Esophagus squamous epithelium (tissue), 5 donors: ENCODE measurements around the gene TAL2. TPM values are rescaled to one million over a fixed set of nuclear protein-coding genes. Genes with fewer than 3 reads are reported as not detected.

ENCODE experiments used
- DNase-seq: peaks from one replicate; lab custom pipeline; 2025; lab: John Stamatoyannopoulos, UW
- H3K27ac ChIP-seq, 4 donors: fragments of 200-600 bp; sonication (generic); one replicate each; pipeline ENCODE4 v1.5.1; 2016 to 2019; ENCODE audit warnings: mild to moderate bottlenecking in 1 of 4
- H3K27me3 ChIP-seq, 4 donors: fragments of 200-600 bp; sonication (generic); 1 replicate in 3 of 4; 2 replicates in 1 of 4; pipeline versions ENCODE4 v1.5.1 to v1.6.0; 2017 to 2021; ENCODE audit warnings: antibody characterized with exemption in 1 of 4
- H3K36me3 ChIP-seq, 3 donors: fragments of 200-600 bp; sonication (generic); one replicate each; pipeline ENCODE4 v1.5.1; 2016 to 2019
- H3K4me1 ChIP-seq, 3 donors: fragments of 200-600 bp; sonication (generic); one replicate each; pipeline ENCODE4 v1.5.1; 2017 to 2019
- H3K4me3 ChIP-seq, 4 donors: fragments of 200-600 bp; sonication (generic); 1 replicate in 3 of 4; 2 replicates in 1 of 4; pipeline ENCODE4 v1.5.1; 2016 to 2019; ENCODE audit warnings: mild to moderate bottlenecking in 2 of 4, moderate library complexity in 1 of 4
- H3K9me3 ChIP-seq, 3 donors: fragments of 200-600 bp; sonication (generic); one replicate each; pipeline ENCODE4 v1.5.1; 2016 to 2019
- POLR2A ChIP-seq, 4 donors: fragments of 450-650 bp; IDR thresholded peaks; one replicate each; pipeline ENCODE4 v1.6.1; 2017; ENCODE audit warnings: antibody characterized with exemption in 4 of 4, mild to moderate bottlenecking in 4 of 4, moderate library complexity in 3 of 4
- WGBS, 2 donors: methylation state at CpG; one replicate each; pipeline ENCODE4 v1.1.5; 2018; 5-methylcytosine and 5-hydroxymethylcytosine counted together
- intact Hi-C: fragments of 100-400 bp; cut with DNase I; formaldehyde crosslinking; loops from one replicate; pipeline ENCODE4 v1.15.0; 2022
- total RNA-seq, 4 donors: library from RNA; depleted of rRNA; stranded (reverse); fragments of >200 nt; gene quantifications; one replicate each; pipeline ENCODE4 v1.1.0, GENCODE V29; 2016
- TF ChIP-seq, protein P1 (sequence below), 6 experiments: fragments of 450-650 bp in 4 of 6; fragments of 200-600 bp in 2 of 6; sonication (generic) in 2 of 6; IDR thresholded peaks; one replicate each; pipeline ENCODE4 v1.5.1; 2016 to 2019; ENCODE audit warnings: antibody characterized with exemption in 6 of 6, mild to moderate bottlenecking in 4 of 6, moderate library complexity in 4 of 6
- donor health status: DM: yes; HTN: yes; CAD: no.

The TAL2 gene
- not detected for total RNA-seq

DNA sequence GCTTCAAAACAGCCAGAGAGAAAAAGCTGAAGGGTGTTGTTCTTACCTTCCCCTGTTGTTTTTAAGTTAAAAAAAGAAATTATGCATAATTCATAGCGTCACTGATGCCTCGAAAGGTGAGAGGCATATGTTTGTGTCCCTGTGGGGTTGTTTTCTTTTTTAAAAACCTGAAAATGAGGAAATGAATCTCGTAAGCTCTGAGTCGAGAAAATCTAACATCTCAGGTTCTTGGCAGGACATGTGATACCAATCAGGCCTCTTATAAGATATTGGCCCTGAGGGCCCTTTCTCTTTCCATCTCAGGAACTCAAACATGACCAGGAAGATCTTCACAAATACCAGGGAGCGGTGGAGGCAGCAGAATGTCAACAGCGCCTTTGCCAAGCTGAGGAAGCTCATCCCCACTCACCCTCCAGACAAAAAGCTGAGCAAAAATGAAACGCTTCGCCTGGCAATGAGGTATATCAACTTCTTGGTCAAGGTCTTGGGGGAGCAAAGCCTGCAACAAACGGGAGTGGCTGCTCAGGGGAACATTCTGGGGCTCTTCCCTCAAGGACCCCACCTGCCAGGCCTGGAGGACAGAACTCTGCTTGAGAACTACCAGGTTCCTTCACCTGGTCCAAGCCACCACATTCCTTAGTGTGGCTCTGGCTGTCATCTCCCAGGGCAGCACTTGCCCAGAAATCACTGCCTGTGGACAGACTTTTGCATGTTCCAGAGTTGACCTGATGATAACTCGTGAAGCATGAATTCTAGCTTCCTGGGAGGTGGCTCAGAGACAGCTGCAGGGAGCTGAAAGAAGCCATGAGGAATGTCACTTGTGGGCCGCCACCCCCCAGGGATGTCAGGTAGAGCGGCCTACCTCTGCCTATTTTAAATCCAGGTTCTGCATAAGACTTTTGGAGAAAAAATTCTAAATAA is at the start of gene TAL2:
Gene TAL2, plus strand, starts transcription at position 274 of the 921 bp plus-strand sequence. Its CDS starts 40 bp downstream, at position 314.
- Histone ChIP-seq H3K4me1 (no peaks in the 10 kb centered on the region), H3K27me3 (peaks cover 0 to 24% (median 0%) of the 10 kb centered on the region in 4 donors), H3K27ac (no peak within 1 kb of the TSS), H3K36me3 (no peaks in the 10 kb centered on the region), H3K9me3 (no peaks in the 10 kb centered on the region), H3K4me3 (no peak within 1 kb of the TSS)
- 78 to 86% methylated on average over 10 to 11 of the region's 12 CpGs for WGBS, 2 donors
- intact Hi-C loops, result no loop called here
- DNase-seq, result no peak
- TF ChIP-seq, protein P1, sequence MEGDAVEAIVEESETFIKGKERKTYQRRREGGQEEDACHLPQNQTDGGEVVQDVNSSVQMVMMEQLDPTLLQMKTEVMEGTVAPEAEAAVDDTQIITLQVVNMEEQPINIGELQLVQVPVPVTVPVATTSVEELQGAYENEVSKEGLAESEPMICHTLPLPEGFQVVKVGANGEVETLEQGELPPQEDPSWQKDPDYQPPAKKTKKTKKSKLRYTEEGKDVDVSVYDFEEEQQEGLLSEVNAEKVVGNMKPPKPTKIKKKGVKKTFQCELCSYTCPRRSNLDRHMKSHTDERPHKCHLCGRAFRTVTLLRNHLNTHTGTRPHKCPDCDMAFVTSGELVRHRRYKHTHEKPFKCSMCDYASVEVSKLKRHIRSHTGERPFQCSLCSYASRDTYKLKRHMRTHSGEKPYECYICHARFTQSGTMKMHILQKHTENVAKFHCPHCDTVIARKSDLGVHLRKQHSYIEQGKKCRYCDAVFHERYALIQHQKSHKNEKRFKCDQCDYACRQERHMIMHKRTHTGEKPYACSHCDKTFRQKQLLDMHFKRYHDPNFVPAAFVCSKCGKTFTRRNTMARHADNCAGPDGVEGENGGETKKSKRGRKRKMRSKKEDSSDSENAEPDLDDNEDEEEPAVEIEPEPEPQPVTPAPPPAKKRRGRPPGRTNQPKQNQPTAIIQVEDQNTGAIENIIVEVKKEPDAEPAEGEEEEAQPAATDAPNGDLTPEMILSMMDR (IDR thresholded peaks at IDR 0.05), result no peak
- no peak for TF ChIP-seq POLR2A (IDR thresholded peaks at IDR 0.05)

DNA sequence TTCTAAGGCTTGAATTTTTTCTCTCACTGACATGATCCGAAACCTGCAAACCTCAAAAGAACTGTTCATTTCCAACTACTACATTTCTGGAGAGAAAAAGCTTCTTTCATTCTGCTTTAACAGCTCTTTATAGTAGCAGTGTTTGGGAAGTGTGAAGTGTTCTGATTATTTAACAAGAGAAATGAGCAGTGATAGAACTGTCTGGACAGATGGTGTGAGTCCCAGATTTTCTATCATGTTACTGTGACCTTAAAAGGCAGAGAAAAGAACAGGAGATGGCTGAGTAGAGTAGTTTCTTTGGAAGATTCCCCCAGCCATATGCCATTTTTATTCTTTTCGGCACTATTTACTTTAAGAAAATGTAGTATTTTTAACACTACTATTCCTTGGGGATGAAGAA is 41.3 kb upstream of the TAL2 start:
- TF ChIP-seq, protein P1 (IDR thresholded peaks at IDR 0.05), result no peak
- no peak for TF ChIP-seq POLR2A (IDR thresholded peaks at IDR 0.05)
- Histone ChIP-seq H3K4me3 (no peak overlapping the region), H3K9me3 (no peaks in the 10 kb centered on the region), H3K27me3 (no peaks in the 10 kb centered on the region), H3K27ac (no peak overlapping the region), H3K36me3 (peaks cover 0 to 34% (median 0%) of the 10 kb centered on the region in 3 donors), H3K4me1 (no peaks in the 10 kb centered on the region)
- intact Hi-C loops, result no loop called here
- no peak for DNase-seq
- WGBS, 2 donors, result 82 to 92% methylated on average over 2 of the region's 2 CpGs

DNA sequence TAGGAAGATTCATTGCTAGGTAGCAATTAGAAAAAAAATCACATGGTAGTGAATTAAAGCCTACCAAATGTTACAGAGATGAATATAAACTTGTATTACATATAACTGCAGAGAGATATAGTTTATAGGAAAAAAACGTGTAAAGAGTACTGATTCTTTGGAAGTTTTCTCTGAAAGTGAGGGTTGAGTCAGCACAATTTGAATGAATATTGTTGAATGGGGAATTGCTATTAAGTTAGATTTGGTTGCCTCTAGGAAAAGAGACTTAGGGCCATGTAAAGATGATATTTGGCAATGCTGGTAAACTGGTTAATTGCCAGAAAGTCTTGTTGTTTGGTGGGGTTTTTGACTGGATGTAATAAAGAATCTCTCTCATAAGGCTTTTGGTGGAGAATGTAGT is 37.2 kb upstream of the TAL2 start:
- 60 to 69% methylated on average over 1 of the region's 1 CpG for WGBS, 2 donors
- H3K9me3 ChIP-seq, result no peaks in the 10 kb centered on the region
- no peak overlapping the region for H3K4me3 ChIP-seq
- H3K27me3 ChIP-seq, result no peaks in the 10 kb centered on the region
- no peaks in the 10 kb centered on the region for H3K4me1 ChIP-seq
- peaks cover 0 to 41% (median 0%) of the 10 kb centered on the region in 3 donors for H3K36me3 ChIP-seq
- no peak for TF ChIP-seq POLR2A (IDR thresholded peaks at IDR 0.05)
- TF ChIP-seq, protein P1 (IDR thresholded peaks at IDR 0.05), result no peak
- DNase-seq, result no peak
- no peak overlapping the region for H3K27ac ChIP-seq
- intact Hi-C loops, result no loop called here

DNA sequence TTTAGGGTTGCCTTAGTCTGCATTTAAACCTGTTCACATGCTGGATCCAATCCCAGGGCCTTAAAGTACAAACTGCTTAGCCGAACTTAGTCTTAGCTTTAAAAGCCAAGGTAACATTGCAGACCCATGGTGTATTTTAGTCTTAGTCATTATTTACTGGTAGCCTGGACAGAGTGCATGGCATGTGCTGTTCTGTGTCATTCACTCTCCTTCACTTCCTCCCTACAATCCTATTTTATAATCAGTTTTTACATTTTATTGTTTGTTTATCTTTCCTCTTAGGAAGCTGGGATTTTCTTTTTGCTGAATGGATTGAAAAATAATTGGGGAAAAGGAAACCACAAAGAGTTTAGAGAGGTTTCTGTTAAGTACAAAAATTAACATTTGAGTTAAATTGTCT is 29.4 kb upstream of the TAL2 start:
- no peak overlapping the region for H3K27ac ChIP-seq
- WGBS, 2 donors, result 84 to 95% methylated on average over 1 of the region's 1 CpG
- H3K4me1 ChIP-seq, result no peaks in the 10 kb centered on the region
- no peak for DNase-seq
- H3K27me3 ChIP-seq, result no peaks in the 10 kb centered on the region
- H3K4me3 ChIP-seq, result no peak overlapping the region
- intact Hi-C loops, result no loop called here
- peaks cover 0 to 36% (median 0%) of the 10 kb centered on the region in 3 donors for H3K36me3 ChIP-seq
- no peaks in the 10 kb centered on the region for H3K9me3 ChIP-seq
- TF ChIP-seq, protein P1 (IDR thresholded peaks at IDR 0.05), result no peak
- TF ChIP-seq POLR2A (IDR thresholded peaks at IDR 0.05), result no peak

DNA sequence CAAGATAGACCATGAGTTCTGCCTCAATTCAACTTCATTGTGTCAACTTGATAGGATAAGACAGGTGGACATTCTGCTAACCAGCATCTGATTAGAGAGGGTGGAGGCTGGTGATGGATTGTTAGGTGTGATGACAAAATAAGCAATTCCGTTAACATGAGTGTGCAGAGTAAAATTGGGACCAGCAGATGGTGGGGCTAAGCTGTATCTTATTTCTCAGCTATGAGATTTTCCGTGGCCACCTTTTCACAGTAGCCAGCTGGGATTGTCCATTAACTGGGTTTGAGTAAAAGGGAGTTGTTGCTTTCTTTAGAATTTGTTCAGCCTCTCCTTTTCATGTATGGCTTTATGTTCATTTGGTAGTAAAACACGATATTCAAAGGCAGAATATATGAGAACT is 28.8 kb upstream of the TAL2 start:
- WGBS, 2 donors, result 64 to 87% methylated on average over 3 of the region's 3 CpGs
- no peak for TF ChIP-seq POLR2A (IDR thresholded peaks at IDR 0.05)
- TF ChIP-seq, protein P1 (IDR thresholded peaks at IDR 0.05), result no peak

More for the DNA sequence above, 28.8 kb upstream of the TAL2 start:
- no peak for DNase-seq
- Histone ChIP-seq H3K27me3 (no peaks in the 10 kb centered on the region), H3K27ac (no peak overlapping the region), H3K9me3 (no peaks in the 10 kb centered on the region), H3K36me3 (peaks cover 0 to 41% (median 0%) of the 10 kb centered on the region in 3 donors), H3K4me1 (no peaks in the 10 kb centered on the region), H3K4me3 (no peak overlapping the region)
- intact Hi-C loops, result no loop called here
